ENCODE measurements around the gene VPS4A.
"Not testable (repeated sequence)": the region's sequence is repeated elsewhere in the genome, so short reads cannot be mapped to it uniquely, and the experiment has no call there.

The VPS4A gene

GRCh38 chr16:69293401-69293800, 17.7 kb upstream of the VPS4A start:
- Mint-ChIP-seq H3K9me3 (no peaks in the 10 kb centered on the region), H3K36me3 (peaks cover 2% of the 10 kb centered on the region), H3K4me1 (no peaks in the 10 kb centered on the region), H3K27ac (no peak overlapping the region), H3K27me3 (no peaks in the 10 kb centered on the region), H3K4me3 (no peak overlapping the region)
- ATAC-seq (ENCODE audit: low read depth) = no peak
- DNase-seq (ENCODE audit: low spot score in 2 of 2) = no peak

- no peak overlapping the region for H3K27ac Mint-ChIP-seq
- H3K27me3 Mint-ChIP-seq = no peaks in the 10 kb centered on the region
- H3K36me3 Mint-ChIP-seq = peaks cover 2% of the 10 kb centered on the region
- H3K4me1 Mint-ChIP-seq = no peaks in the 10 kb centered on the region
- no peak overlapping the region for H3K4me3 Mint-ChIP-seq
- ATAC-seq (ENCODE audit: low read depth) (no peak), DNase-seq (ENCODE audit: low spot score in 2 of 2) (no peak)
- H3K9me3 Mint-ChIP-seq = no peaks in the 10 kb centered on the region
Observed at GRCh38 chr16:69294051-69294450, 17.1 kb upstream of the VPS4A start.

- not testable (repeated sequence) for ATAC-seq (ENCODE audit: low read depth); DNase-seq (ENCODE audit: low spot score in 2 of 2); H3K4me1 Mint-ChIP-seq; H3K27me3 Mint-ChIP-seq; H3K4me3 Mint-ChIP-seq; H3K9me3 Mint-ChIP-seq; H3K27ac Mint-ChIP-seq
- H3K36me3 Mint-ChIP-seq = peaks cover 11% of the 10 kb centered on the region
Observed at GRCh38 chr16:69296771-69297170, 14.4 kb upstream of the VPS4A start.

GRCh38 chr16:69298261-69298660, 12.9 kb upstream of the VPS4A start:
- H3K4me3 Mint-ChIP-seq = no peak overlapping the region
- H3K9me3 Mint-ChIP-seq = no peaks in the 10 kb centered on the region
- H3K27ac Mint-ChIP-seq = no peak overlapping the region
- no peaks in the 10 kb centered on the region for H3K27me3 Mint-ChIP-seq
- H3K4me1 Mint-ChIP-seq = peaks cover 2% of the 10 kb centered on the region
- no peak for ATAC-seq (ENCODE audit: low read depth)
- no peak for DNase-seq (ENCODE audit: low spot score in 2 of 2)
- H3K36me3 Mint-ChIP-seq = peaks cover 11% of the 10 kb centered on the region

- H3K4me3 Mint-ChIP-seq = no peak overlapping the region
- no peaks in the 10 kb centered on the region for H3K9me3 Mint-ChIP-seq
- ATAC-seq (ENCODE audit: low read depth) (no peak), DNase-seq (ENCODE audit: low spot score in 2 of 2) (no peak)
- H3K36me3 Mint-ChIP-seq = peaks cover 11% of the 10 kb centered on the region
- H3K4me1 Mint-ChIP-seq = peaks cover 2% of the 10 kb centered on the region
- no peaks in the 10 kb centered on the region for H3K27me3 Mint-ChIP-seq
- no peak overlapping the region for H3K27ac Mint-ChIP-seq
Observed at GRCh38 chr16:69301187-69301586, 10.0 kb upstream of the VPS4A start.

- Mint-ChIP-seq H3K27ac (no peak overlapping the region), H3K4me1 (peaks cover 2% of the 10 kb centered on the region), H3K36me3 (peaks cover 9% of the 10 kb centered on the region), H3K4me3 (no peak overlapping the region), H3K9me3 (no peaks in the 10 kb centered on the region), H3K27me3 (no peaks in the 10 kb centered on the region)
- DNase-seq (ENCODE audit: low spot score in 2 of 2) (no peak), ATAC-seq (ENCODE audit: low read depth) (no peak)
Observed at GRCh38 chr16:69301861-69302260, 9.3 kb upstream of the VPS4A start.

GRCh38 chr16:69302301-69302700, 8.8 kb upstream of the VPS4A start:
- no peak for DNase-seq (ENCODE audit: low spot score in 2 of 2)
- no peak overlapping the region for H3K27ac Mint-ChIP-seq

GRCh38 chr16:69306031-69306430, 5.1 kb upstream of the VPS4A start:
- ATAC-seq (ENCODE audit: low read depth) (no peak), DNase-seq (ENCODE audit: low spot score in 2 of 2) (no peak)
- Mint-ChIP-seq H3K27ac (no peak overlapping the region), H3K4me1 (peaks cover 2% of the 10 kb centered on the region), H3K36me3 (peaks cover 4% of the 10 kb centered on the region), H3K9me3 (no peaks in the 10 kb centered on the region), H3K4me3 (no peak overlapping the region), H3K27me3 (no peaks in the 10 kb centered on the region)

More at GRCh38 chr16:69302301-69302700, 8.8 kb upstream of the VPS4A start:
- Mint-ChIP-seq H3K27me3 (no peaks in the 10 kb centered on the region), H3K4me3 (no peak overlapping the region), H3K4me1 (peaks cover 2% of the 10 kb centered on the region), H3K36me3 (peaks cover 9% of the 10 kb centered on the region), H3K9me3 (no peaks in the 10 kb centered on the region)
- ATAC-seq (ENCODE audit: low read depth) = no peak

- H3K27me3 Mint-ChIP-seq = no peaks in the 10 kb centered on the region
- no peak overlapping the region for H3K27ac Mint-ChIP-seq
- no peak overlapping the region for H3K4me3 Mint-ChIP-seq
- no peak for ATAC-seq (ENCODE audit: low read depth)
- H3K36me3 Mint-ChIP-seq = no peaks in the 10 kb centered on the region
- H3K4me1 Mint-ChIP-seq = peaks cover 6% of the 10 kb centered on the region
- no peak for DNase-seq (ENCODE audit: low spot score in 2 of 2)
- H3K9me3 Mint-ChIP-seq = no peaks in the 10 kb centered on the region
Observed at GRCh38 chr16:69307091-69307490, 4.1 kb upstream of the VPS4A start.

- no peaks in the 10 kb centered on the region for H3K36me3 Mint-ChIP-seq
- peaks cover 6% of the 10 kb centered on the region for H3K4me1 Mint-ChIP-seq
- no peak overlapping the region for H3K27ac Mint-ChIP-seq
- no peaks in the 10 kb centered on the region for H3K27me3 Mint-ChIP-seq
- H3K9me3 Mint-ChIP-seq = no peaks in the 10 kb centered on the region
- ATAC-seq (ENCODE audit: low read depth) = no peak
- no peak overlapping the region for H3K4me3 Mint-ChIP-seq
- no peak for DNase-seq (ENCODE audit: low spot score in 2 of 2)
Observed at GRCh38 chr16:69307856-69308255, 3.3 kb upstream of the VPS4A start.

- no peak overlapping the region for H3K4me3 Mint-ChIP-seq
- no peaks in the 10 kb centered on the region for H3K27me3 Mint-ChIP-seq
- no peaks in the 10 kb centered on the region for H3K9me3 Mint-ChIP-seq
- H3K36me3 Mint-ChIP-seq = peaks cover 4% of the 10 kb centered on the region
- H3K27ac Mint-ChIP-seq = no peak overlapping the region
- DNase-seq (ENCODE audit: low spot score in 2 of 2) = no peak
- no peak for ATAC-seq (ENCODE audit: low read depth)
- H3K4me1 Mint-ChIP-seq = peaks cover 12% of the 10 kb centered on the region
Observed at GRCh38 chr16:69309316-69309715, 1.8 kb upstream of the VPS4A start.

- peak; percentile 41 for ATAC-seq (ENCODE audit: low read depth)
Observed at GRCh38 chr16:69311533-69312387, 610 bp downstream of the VPS4A start.

GRCh38 chr16:69313469-69313868, 2.3 kb downstream of the VPS4A start:
- DNase-seq (ENCODE audit: low spot score in 2 of 2) (no peak), ATAC-seq (ENCODE audit: low read depth) (no peak)
- Mint-ChIP-seq H3K4me1 (peaks cover 12% of the 10 kb centered on the region), H3K9me3 (no peaks in the 10 kb centered on the region), H3K27ac (no peak overlapping the region), H3K36me3 (peaks cover 9% of the 10 kb centered on the region), H3K4me3 (peak overlapping the region; percentile 64), H3K27me3 (no peaks in the 10 kb centered on the region)

More at GRCh38 chr16:69311533-69312387, 610 bp downstream of the VPS4A start:
- Mint-ChIP-seq H3K36me3 (peaks cover 9% of the 10 kb centered on the region), H3K4me3 (peak overlapping the region; percentile 92), H3K27me3 (no peaks in the 10 kb centered on the region), H3K27ac (peak overlapping the region; percentile 84), H3K9me3 (no peaks in the 10 kb centered on the region), H3K4me1 (peaks cover 12% of the 10 kb centered on the region)
- no peak for DNase-seq (ENCODE audit: low spot score in 2 of 2)

- no peak overlapping the region for H3K27ac Mint-ChIP-seq
- ATAC-seq (ENCODE audit: low read depth) = no peak
- no peak for DNase-seq (ENCODE audit: low spot score in 2 of 2)
- H3K27me3 Mint-ChIP-seq = no peaks in the 10 kb centered on the region
- no peak overlapping the region for H3K4me3 Mint-ChIP-seq
- no peaks in the 10 kb centered on the region for H3K9me3 Mint-ChIP-seq
- H3K4me1 Mint-ChIP-seq = peaks cover 12% of the 10 kb centered on the region
- H3K36me3 Mint-ChIP-seq = peaks cover 11% of the 10 kb centered on the region
Observed at GRCh38 chr16:69314534-69314933, 3.4 kb downstream of the VPS4A start.
